Panc1 (cell line): ENCODE data around the gene HSF5. TPM values are rescaled to one million over a fixed set of nuclear protein-coding genes. Genes with fewer than 3 reads are reported as not detected.

ENCODE experiments used
- ATAC-seq: fragments of 200-7000 bp; cut with Tn5 transposase; 2 replicates; pipeline ENCODE4 v1.9.1; 2020; ENCODE audit warnings: mild to moderate bottlenecking, moderate library complexity
- BruUV-seq: library from RNA; stranded (reverse); fragments of 400-500 nt; replicated peaks from 2 replicates; lab custom pipeline; 2021; lab: Mats Ljungman, UMichigan
- CTCF ChIA-PET: fragments of 300-600 bp; sonication (Branson Sonifier 250); formaldehyde crosslinking; loops from one replicate; lab custom pipeline; 2022; ENCODE audit warnings: antibody characterized with exemption; lab: Charles Lee
- POLR2A ChIA-PET: fragments of 300-600 bp; sonication (Branson Sonifier 250); formaldehyde crosslinking; loops from one replicate; lab custom pipeline; 2022; ENCODE audit warnings: antibody characterized with exemption; lab: Charles Lee
- DNase-seq: peaks from one replicate; pipeline ENCODE4 v3.0.0-alpha.2; 2010; ENCODE audit warnings: low read depth, low spot score
- H3K27ac ChIP-seq: 2 replicates; pipeline ENCODE4 v1.5.1; 2011; ENCODE audit warnings: mild to moderate bottlenecking, low read length, inconsistent platforms
- H3K27me3 ChIP-seq: fragments of 200-500 bp; sonication (Bioruptor generic); 2 replicates; pipeline ENCODE4 v1.6.0; 2014; ENCODE audit warnings: low read length, inconsistent platforms; ENCODE audit not compliant: control insufficient read depth, insufficient read depth
- H3K36me3 ChIP-seq: fragments of 200-500 bp; sonication (Bioruptor generic); 2 replicates; pipeline ENCODE4 v1.5.1; 2014; ENCODE audit warnings: inconsistent platforms, mild to moderate bottlenecking, low read length, moderate library complexity; ENCODE audit not compliant: control insufficient read depth, insufficient read depth
- H3K4me1 ChIP-seq: 2 replicates; pipeline ENCODE4 v1.5.1; 2011; ENCODE audit warnings: inconsistent platforms, mild to moderate bottlenecking, low read length, moderate library complexity; ENCODE audit not compliant: control insufficient read depth, insufficient read depth
- H3K4me3 ChIP-seq, 2 experiments: 2 replicates each; pipeline ENCODE4 v1.5.1; 2011 to 2012; ENCODE audit warnings: low read depth in 2 of 2, low read length in 2 of 2, mild to moderate bottlenecking in 2 of 2, inconsistent platforms in 1 of 2, moderate library complexity in 1 of 2
- H3K9me3 ChIP-seq: fragments of 200-500 bp; sonication (Bioruptor generic); 2 replicates; pipeline ENCODE4 v1.5.1; 2014; ENCODE audit warnings: low read depth, mild to moderate bottlenecking, inconsistent platforms, low read length, moderate library complexity; ENCODE audit not compliant: control insufficient read depth, insufficient read depth
- CTCF ChIP-seq: fragments of 450-650 bp; IDR thresholded peaks from 2 replicates; pipeline ENCODE4 v1.5.1; 2017; ENCODE audit warnings: mild to moderate bottlenecking
- POLR2AphosphoS5 ChIP-seq: IDR thresholded peaks from 2 replicates; pipeline ENCODE4 v1.6.1; 2012; ENCODE audit warnings: mild to moderate bottlenecking, low read depth, low read length, moderate library complexity
- SIN3A ChIP-seq: IDR thresholded peaks from 2 replicates; pipeline ENCODE4 v1.6.1; 2012; ENCODE audit warnings: low read depth, mild to moderate bottlenecking, low read length, moderate library complexity, borderline replicate concordance; ENCODE audit not compliant: insufficient read depth
- TCF7L2 ChIP-seq: IDR thresholded peaks from 2 replicates; pipeline ENCODE4 v1.6.1; 2011; ENCODE audit warnings: mild to moderate bottlenecking, low read depth, low read length, inconsistent platforms
- in situ Hi-C: cut with HindIII; loops from 2 replicates; pipeline ENCODE4 v1.10.0; 2016; ENCODE audit warnings: low sequenced_read_pairs, low pct_unique_long_range_greater_than_20kb
- intact Hi-C: fragments of 100-400 bp; cut with micrococcal nuclease; formaldehyde crosslinking; loops from one replicate; pipeline ENCODE4 v1.10.0; 2022; ENCODE audit not compliant: unreplicated experiment
- total RNA-seq: library from RNA; stranded (reverse); gene quantifications from one replicate; pipeline ENCODE4 v1.2.1, GENCODE V29; 2021; ENCODE audit not compliant: unreplicated experiment
- TF ChIP-seq, protein P1 (sequence below), 2 experiments: IDR thresholded peaks; 2 replicates each; pipeline ENCODE4 v1.6.1; 2011 to 2012; ENCODE audit warnings: low read depth in 2 of 2, control low read depth in 1 of 2, low read length in 1 of 2, mild to moderate bottlenecking in 1 of 2, moderate library complexity in 1 of 2; ENCODE audit not compliant: insufficient read depth in 1 of 2

Gene HSF5
- total RNA-seq, 1 experiment from 2014 or later = not detected

DNA sequence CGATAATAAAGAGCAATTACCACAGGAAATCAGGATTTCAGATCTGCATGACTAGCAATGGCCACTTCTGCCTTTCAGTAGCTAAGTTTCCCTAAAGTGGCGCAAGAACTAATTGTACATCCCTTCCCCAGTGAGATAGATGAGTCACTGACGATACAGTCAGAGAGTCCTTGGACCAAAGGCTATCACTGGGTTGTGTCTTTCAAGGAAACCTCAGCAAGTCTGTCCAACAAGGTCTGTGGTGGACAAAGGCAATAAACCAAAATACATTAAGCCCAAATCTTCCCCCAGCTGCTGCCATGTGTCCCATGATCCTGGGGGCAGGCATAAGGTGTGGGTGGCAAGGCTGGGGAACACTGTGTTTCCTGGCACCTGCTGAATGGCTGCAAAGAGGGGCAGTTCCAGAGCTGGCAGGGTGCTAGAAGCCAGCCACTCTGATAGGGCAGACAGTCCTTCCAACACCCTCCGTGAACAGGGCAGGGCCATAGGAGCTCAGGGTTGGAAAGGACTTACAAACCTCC lies 46.8 kb upstream of the HSF5 start:
- H3K36me3 ChIP-seq = no peaks in the 10 kb centered on the region
- no peaks in the 10 kb centered on the region for H3K27me3 ChIP-seq
- TF ChIP-seq CTCF = no peak
- TF ChIP-seq TCF7L2 = no peak
- TF ChIP-seq, protein P1, sequence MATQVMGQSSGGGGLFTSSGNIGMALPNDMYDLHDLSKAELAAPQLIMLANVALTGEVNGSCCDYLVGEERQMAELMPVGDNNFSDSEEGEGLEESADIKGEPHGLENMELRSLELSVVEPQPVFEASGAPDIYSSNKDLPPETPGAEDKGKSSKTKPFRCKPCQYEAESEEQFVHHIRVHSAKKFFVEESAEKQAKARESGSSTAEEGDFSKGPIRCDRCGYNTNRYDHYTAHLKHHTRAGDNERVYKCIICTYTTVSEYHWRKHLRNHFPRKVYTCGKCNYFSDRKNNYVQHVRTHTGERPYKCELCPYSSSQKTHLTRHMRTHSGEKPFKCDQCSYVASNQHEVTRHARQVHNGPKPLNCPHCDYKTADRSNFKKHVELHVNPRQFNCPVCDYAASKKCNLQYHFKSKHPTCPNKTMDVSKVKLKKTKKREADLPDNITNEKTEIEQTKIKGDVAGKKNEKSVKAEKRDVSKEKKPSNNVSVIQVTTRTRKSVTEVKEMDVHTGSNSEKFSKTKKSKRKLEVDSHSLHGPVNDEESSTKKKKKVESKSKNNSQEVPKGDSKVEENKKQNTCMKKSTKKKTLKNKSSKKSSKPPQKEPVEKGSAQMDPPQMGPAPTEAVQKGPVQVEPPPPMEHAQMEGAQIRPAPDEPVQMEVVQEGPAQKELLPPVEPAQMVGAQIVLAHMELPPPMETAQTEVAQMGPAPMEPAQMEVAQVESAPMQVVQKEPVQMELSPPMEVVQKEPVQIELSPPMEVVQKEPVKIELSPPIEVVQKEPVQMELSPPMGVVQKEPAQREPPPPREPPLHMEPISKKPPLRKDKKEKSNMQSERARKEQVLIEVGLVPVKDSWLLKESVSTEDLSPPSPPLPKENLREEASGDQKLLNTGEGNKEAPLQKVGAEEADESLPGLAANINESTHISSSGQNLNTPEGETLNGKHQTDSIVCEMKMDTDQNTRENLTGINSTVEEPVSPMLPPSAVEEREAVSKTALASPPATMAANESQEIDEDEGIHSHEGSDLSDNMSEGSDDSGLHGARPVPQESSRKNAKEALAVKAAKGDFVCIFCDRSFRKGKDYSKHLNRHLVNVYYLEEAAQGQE (IDR thresholded peaks at IDR 0.05; ENCODE audit: insufficient read depth in 1 of 2, low read depth in 2 of 2, low read length in 1 of 2) = no peak
- TF ChIP-seq POLR2AphosphoS5 = no peak
- TF ChIP-seq SIN3A = no peak
- no peak overlapping the region for H3K27ac ChIP-seq
- POLR2A ChIA-PET = interaction anchor here (0.6 kb wide), 1 partner anchor 55 kb away, joined by 11 read pairs; no protein-coding TSS in a partner anchor
- intact Hi-C loops (no loop called here), in situ Hi-C loops (no loop called here)
- no TSS peak for BruUV-seq
- DNase-seq = no peak
- ATAC-seq = no peak
- CTCF ChIA-PET = no interaction called here
- H3K4me1 ChIP-seq = peaks cover 3% of the 10 kb centered on the region; the same call in 1 of the 2 replicates
- H3K4me3 ChIP-seq = no peak overlapping the region
- no peaks in the 10 kb centered on the region for H3K9me3 ChIP-seq

GRCh38 chr17:58534331-58534730 lies 46.1 kb upstream of the HSF5 start:
- Histone ChIP-seq H3K4me3 (no peak overlapping the region), H3K36me3 (no peaks in the 10 kb centered on the region), H3K9me3 (no peaks in the 10 kb centered on the region), H3K4me1 (peaks cover 3% of the 10 kb centered on the region; the same call in 1 of the 2 replicates), H3K27ac (no peak overlapping the region), H3K27me3 (no peaks in the 10 kb centered on the region)
- no peak for TF ChIP-seq POLR2AphosphoS5
- TF ChIP-seq, protein P1 (IDR thresholded peaks at IDR 0.05; ENCODE audit: insufficient read depth in 1 of 2, low read depth in 2 of 2, low read length in 1 of 2) = no peak
- no peak for TF ChIP-seq SIN3A
- TF ChIP-seq TCF7L2 = no peak
- no peak for TF ChIP-seq CTCF
- ATAC-seq (no peak), DNase-seq (no peak)
- POLR2A ChIA-PET = interaction anchor here (0.6 kb wide), 1 partner anchor 55 kb away, joined by 11 read pairs; no protein-coding TSS in a partner anchor
- CTCF ChIA-PET = no interaction called here
- no TSS peak for BruUV-seq
- intact Hi-C loops (no loop called here), in situ Hi-C loops (no loop called here)
